Endometrium (tissue), 2 donors: ENCODE measurements around the gene CYP3A5.
"Not testable (repeated sequence)": the region's sequence is repeated elsewhere in the genome, so short reads cannot be mapped to it uniquely, and the experiment has no call there.

Experiments
- FAIRE-seq: peaks from 2 replicates; lab custom pipeline; 2012; peaks lifted over from hg19 to GRCh38; lab: Jason Lieb, UNC
- donor health status: control.
- donor health status: control.

The CYP3A5 gene

DNA sequence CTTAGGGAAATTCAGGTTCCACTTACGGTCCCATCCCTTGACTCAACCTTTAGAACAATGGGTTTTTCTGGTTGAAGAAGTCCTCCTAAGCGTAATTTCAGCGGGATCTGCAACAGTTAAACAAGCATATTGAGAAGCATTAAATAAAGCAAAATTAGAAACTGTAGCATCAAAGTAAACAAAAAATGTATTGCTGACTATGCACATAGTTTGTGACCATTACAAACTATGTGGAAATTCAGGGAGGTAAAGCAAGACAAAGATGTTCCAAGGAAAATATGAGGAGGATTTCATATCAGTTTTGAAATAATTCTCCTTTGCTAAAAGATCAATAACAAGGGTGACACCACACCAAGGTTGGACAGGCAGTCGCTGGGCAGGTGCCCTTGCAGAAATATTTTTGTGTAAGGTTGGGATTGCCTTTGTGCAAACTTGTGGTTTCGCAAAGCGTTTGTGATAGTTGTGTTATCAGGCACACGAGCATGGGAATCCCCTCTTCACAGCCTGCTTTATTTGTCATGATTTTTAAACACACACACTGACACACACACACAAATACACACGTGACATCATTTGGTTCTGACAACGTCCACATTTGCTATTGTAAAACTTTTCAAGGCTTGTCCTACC lies 5.4 kb upstream of the CYP3A5 start:
- FAIRE-seq = no peak

DNA sequence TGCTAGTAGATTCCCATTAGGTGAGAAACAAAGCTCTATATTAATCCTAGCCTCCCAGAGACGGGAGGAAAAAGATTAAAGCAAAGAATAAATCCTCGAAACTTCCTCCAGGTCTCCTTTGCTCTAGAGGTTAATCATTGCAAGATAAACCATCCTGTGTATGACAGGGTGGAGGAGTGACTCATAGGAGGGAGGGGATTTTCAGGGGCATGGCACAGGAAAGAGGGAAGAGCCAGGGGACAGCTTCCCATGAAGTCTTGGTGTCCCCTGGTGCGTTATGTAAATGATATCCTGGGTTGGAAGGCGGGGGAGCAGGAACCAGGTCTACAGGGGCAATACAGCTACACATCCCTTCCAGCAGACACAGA lies 780 bp downstream of the CYP3A5 start:
- no peak for FAIRE-seq

DNA sequence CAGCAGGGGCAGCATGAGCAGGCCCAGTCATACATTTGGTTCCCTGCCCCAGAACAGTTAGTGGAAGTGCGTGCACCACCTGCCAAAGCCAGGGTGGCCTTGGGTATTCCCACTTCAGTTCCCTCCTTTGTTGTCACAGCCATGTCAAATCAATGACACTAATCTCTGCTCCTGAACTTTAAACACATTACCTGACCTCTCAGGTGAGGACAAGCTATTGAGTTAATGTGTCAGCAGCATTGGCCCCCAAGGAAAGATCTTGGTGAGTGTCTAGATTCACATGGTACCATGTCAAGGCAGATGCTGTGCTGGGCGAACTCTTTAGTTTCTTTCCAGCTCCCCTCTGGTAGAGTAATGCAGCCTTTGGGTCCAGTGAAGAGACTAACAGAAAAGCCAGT lies 2.1 kb downstream of the CYP3A5 start:
- no peak for FAIRE-seq

DNA sequence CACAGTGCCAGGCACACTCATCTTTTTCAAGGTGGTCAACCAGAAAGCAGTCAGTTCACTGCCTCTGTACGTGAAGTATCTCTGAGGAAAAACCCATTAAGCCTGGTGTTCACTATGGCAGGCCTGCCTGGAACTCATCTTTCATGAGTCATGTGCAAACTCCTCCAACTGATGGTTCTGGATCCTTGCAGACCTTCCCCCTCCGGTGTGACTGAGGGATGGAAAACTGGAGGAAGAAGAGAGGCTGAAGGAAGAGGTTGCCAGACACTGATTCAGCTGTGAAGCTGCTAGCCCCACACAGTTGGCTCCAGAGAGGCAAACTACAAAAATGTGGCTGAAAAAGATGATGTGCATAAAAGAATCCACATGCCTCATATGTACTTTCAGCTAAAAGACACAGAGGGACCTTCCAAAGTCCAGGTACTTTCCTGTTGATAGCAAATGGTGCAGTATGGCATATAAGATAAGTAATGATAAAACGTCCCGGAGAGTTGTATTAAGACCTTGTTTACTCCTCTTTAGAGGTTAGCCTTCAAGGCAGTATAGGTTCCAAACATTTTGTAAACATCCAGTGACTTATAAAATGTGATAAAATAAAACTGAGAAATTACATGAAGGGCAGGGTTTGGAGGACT lies 2.7 kb downstream of the CYP3A5 start:
- no peak for FAIRE-seq

DNA sequence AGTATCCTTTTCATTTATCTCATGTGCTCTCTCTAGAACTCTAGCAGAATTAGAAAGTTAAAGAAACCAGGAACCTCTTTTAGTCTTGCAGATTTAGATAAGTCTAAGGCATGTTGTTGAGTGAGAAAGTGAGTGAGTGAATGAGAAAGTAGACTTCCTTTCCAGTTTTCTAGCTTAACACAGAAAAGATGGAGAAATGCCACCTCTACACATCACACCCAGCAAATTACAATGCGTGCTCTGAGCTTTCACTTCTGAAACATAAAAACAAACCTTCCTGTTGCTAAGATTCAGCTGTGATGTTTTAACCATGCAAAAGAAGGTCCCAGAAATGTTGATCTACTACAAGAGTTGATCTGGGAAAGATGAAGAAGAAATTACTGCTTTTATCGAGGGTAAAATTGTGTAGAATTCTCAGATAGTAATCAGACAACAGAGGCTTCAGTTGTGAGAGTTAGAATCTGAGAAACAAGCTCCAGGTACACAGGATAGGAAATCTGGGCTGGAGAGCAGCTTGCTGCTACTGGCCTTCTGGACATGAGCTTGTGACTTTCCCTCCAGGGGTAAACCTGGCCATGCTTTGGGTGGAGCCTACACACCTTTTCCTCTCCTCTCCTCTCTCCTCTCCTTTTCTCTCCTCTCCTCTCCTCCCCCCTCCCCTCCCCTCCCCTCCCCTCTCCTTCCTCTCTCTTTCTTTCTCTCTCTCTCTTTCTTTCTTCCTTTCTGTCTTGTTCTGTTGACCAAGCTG lies 4.6 kb downstream of the CYP3A5 start:
- FAIRE-seq = no peak

DNA sequence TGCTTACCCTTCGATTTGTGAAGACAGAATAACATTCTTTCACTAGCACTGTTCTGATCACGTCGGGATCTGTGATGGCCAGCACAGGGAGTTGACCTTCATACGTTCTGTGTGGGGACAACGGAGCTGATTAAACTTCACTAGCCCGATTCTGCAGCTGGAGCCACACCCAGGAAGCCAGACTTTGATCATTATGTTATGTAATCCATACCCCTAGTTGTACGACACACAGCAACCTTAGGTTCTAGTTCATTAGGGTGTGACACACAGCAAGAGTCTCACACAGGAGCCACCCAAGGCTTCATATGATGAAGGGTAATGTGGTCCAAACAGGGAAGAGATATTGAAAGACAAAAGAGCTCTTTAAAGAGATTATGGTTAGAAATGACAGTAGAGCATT lies 7.2 kb downstream of the CYP3A5 start:
- FAIRE-seq = no peak

DNA sequence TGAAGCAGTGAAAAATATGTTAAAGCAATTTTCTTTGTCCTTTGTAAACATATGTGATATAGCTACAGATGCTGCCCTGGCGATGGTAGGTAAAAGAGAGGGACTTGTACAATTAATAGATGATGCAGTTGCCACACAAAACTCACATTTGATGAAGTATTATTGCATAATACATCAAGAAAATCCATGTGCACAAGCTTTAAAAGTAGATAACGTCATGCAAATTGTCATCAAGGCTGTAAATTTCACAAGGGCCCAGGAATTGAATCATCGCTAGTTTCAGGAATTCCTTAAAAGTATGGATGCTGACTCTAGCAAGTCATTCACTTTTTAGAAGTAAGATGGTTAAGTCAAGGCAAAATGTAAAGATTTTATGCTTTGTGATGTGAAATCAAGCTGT lies 10.0 kb downstream of the CYP3A5 start:
- no peak for FAIRE-seq

DNA sequence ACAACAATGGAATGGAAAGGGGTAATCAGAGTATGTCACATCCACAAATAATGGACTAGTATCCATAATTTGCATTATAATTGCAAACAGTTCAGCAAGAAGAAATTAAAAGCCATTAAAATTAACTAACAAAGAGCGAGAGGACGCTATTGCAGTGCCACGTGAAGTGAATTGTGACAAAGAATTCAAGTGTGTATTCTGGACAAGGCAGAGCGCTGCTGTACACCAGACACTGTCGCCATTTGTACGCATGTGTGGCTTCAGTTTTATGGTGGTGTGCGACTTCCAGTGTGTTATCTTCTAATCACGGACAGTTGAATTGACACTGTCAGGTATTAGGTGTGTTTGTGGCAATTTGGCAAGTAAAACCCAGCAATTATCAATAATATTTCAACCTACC lies 11.3 kb downstream of the CYP3A5 start:
- FAIRE-seq = no peak

DNA sequence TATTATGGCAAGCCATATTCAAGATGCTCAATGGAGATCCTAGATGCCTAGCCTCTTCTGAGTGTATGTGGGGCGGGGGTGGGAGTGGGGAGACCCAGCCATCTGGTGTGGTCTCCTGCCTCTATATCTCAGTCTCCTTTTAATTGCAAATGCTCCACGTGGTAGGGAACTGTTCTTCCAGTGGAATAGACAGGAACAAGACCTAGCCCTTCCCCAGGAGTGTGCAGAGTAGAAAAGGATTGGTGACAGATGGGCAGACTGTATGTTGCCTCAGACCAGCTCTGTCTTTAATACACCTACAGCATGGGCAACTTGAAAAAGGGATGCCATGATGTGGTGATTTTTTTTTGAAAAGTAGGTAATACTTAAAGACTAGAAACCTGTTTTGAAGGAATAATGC lies 12.6 kb downstream of the CYP3A5 start:
- FAIRE-seq = no peak

DNA sequence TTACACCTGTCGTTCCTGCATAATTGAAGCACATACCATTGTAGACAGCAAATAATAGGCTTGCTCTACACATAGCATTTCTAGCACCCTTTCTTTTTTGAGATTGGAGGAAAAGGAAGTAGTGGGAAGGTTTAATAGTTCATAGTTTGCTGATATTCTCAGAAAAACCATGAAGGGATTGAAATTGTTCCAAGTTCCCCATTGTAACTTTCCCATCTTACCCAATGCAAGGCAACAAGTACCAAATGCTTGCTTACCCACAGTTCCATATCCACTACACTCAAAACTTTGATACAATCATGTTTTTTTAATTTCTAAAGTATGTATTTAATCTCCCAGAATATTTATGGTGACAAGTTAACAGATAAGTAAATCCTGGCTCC lies 13.8 kb downstream of the CYP3A5 start:
- no peak for FAIRE-seq

DNA sequence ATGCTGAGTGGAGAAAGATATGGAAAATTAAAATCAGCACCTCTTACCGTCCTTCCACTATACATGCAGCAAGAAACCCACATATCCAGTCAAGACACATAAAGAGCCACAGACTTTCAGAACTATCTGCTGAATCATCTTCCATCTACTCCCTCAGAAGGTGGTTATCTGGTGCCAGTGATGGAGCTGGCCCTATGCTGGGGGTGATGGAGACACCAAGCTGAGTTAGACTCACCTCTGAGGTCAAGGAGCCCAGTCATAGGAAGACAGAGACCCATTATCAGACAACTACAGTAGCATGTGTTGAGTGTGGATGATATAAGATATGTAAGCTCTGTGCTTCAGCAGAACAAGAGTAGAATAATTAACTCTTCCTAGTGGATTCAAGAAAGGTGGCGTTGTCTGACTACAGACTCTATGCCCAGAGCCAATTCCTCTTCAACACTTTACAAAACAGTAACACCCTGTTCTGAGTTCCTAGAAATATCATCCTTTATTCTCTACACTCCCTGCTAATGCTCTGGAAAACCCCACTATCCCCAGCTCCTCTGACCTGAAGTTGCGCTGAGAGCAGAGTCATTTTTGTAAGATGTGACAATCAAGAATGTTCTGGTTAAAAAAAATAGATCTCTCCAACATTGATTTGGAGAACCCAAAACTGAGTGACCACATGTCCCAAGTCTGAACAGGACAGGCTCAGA lies 14.3 kb downstream of the CYP3A5 start:
- FAIRE-seq = no peak

DNA sequence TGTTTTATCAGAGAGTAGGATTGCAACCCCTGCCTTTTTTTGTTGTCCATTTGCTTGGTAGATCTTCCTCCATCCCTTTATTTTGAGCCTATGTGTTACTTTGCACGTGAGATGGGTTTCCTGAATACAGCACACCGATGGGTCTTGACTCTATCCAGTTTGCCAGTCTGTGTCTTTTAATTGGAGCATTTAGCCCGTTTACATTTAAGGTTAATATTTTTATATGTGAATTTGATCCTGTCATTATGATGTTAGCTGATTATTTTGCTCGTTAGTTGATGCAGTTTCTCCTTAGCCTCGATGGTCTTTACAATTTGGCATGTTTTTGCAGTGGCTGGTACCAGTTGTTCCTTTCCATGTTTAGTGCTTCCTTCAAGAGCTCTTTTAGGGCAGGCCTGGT lies 21.9 kb downstream of the CYP3A5 start:
- not testable (repeated sequence) for FAIRE-seq

DNA sequence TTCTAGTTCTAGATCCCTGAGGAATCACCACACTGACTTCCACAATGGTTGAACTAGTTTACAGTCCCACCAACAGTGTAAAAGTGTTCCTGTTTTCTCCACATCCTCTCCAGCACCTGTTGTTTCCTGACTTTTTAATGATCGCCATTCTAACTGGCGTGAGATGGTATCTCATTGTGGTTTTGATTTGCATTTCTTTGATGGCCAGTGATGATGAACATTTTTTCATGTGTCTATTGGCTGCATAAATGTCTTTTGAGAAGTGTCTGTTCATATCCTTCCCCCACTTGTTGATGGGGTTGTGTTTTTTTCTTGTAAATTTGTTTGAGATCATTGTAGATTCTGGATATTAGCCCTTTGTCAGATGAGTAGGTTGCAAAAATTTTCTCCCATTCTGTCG lies 25.2 kb downstream of the CYP3A5 start:
- not testable (repeated sequence) for FAIRE-seq

DNA sequence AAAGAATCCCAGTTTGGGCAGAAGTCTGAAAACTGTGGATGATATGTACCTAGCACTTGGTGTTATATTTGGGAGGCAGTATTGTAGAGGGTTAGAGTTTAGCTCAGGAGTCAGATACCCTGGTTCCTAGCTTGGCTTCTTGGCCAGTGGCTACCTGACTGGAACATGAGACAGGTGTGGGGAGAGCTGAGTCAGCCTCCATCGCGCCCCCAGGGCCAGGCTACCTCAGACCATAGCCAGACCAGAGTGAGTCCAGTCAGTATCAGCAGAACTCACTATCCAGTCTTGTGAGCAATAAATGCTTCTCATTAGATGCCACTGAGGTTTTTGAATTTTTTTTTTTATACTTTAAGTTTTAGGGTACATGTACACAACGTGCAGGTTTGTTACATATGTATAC lies 26.0 kb downstream of the CYP3A5 start:
- FAIRE-seq = no peak

DNA sequence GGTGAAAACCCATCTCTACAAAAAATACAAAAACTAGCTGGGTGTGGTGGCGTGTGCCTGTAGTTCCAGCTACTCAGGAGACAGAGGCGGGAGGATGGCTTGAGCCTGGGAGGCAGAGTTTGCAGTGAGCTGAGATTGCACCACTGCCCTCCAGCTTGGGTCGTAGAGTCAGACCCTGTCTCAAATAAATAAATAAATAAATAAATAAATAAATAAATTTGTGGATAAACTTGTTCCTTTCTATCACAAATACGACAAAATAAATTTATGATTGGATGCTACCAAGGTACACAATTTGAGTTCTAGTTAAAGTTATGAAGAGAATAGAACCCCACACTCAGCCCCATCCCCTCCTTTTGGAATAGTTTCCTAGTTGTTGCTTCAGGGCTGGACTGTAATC lies 26.5 kb downstream of the CYP3A5 start:
- FAIRE-seq = not testable (repeated sequence)

DNA sequence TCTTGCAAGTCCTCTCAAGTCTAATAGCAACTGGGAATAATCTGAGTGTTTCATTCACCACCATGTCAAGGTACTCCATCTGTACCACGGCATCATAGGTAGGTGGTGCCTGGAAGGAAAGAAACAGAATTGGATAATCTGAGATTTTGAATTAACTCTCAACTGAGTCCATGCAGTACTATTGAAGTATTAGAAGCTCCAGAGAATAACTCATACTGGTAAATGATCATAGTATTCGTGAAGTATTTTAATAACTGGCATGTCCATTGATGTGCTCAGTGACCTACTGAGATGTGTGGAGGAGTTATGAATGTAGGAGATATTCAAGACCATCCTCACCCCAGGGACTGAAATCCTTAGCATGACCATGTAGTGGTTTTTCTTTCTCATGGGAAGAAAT lies 27.1 kb downstream of the CYP3A5 start:
- no peak for FAIRE-seq

DNA sequence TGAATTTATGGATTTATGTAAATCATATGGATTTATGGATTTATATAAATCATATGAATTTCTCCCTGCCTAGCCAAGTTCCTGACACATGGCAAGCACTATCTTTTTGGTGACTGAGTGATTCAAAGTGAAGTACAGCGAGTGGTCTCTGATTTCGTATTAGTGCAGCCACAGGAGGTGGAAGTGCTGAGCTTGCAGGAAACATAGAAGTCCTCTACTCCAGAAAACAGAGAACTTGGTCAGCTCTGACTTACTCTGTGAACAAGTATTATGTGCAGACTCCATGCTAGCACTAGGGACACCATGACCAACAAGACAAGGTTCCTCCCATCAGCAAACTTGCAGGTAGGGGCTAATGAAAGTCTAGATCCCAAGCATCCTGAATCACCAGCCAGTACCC lies 28.5 kb downstream of the CYP3A5 start:
- no peak for FAIRE-seq

DNA sequence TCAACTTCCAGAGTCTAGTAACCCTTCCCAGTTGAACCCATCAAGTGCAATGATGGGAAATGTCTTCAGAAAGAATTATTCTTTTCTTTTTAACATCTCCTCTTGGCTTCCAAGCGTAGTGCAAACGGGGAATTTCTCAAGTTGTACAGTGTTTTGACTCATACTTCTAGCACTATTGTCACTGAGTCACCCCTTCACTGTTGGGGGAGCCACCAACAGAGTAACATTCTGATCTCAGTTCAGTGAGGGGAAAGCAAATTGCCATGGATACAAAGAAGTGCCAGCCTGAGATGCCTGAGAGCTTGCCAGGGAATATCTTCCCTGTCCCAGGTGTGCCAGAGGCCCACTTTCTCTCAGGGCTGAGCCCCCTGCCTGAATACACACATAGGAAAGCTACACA lies 31.0 kb downstream of the CYP3A5 start:
- no peak for FAIRE-seq

DNA sequence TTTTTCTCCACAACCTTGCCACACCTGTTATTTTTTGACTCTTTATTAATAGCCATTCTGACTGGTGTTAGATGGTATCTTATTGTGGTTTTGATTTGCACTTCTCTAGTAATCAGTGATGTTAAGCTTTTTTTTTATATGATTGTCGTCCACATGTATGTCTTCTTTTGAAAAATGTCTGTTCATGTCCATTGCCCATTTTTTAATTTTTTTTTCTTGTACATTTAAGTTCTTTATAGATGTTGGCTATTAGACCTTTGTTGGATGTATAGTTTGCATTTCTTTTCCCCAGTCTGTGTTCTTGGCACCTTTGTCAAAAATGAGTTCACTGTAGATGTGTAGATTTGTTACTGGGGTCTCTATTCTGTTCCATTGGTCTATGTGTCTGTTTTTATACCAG lies 34.2 kb downstream of the CYP3A5 start:
- no peak for FAIRE-seq

DNA sequence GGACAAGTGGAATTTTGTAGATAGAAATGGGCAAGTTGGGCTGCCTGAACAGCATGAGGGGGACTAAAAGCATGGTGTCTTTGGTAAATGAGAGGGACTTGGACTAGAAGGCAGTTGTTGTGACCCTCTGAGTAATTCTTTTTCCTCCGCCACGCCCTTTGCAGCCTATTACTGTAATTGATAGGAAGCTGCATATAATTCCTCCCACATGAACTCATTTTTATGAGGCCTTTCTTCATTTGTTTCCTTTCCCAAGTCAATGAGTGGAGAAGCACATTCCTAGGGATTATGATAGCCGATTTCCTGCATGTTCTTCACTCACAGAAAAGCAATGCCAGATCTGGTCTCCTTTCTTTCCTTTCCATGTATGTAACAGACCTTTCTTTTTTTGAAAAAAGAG lies 35.4 kb downstream of the CYP3A5 start:
- no peak for FAIRE-seq

DNA sequence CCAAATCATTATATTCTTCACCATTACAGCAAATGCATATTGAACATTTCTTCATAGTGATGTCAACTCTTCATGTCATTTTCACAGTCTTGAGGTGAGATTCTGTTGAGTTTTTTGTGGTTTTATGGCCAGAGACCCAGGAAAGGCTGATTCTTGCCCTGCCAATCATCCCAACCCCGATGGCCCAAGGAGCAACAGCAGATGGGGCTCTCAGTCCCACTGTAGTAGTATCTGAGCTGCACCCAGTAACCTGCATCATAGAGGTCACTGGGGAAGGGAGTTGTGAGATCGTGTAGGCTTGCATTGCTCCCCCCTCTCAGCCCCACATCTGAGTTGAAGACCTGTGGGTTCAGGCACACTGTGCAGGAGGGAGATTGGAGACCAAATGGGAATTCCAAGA lies 36.3 kb downstream of the CYP3A5 start:
- FAIRE-seq = no peak

DNA sequence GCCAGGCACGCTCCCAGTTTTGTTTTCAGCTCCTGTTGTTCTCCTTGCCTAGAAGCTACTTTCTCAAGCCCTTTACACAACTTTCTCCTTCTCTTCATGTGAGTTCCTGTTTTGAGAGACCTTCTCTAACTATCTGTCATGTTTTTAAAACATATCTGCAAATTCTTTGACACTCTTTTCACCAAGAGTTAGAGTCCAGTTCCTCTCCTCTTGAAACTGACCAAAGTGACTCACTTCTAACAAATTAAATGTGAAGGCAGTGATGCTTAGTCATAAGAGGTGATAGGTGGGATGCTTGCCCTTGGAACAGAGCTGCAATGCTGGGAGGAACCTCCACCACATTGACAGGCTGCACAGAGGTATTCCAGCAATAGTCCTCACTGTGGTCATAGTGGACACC lies 37.8 kb downstream of the CYP3A5 start:
- FAIRE-seq = no peak

DNA sequence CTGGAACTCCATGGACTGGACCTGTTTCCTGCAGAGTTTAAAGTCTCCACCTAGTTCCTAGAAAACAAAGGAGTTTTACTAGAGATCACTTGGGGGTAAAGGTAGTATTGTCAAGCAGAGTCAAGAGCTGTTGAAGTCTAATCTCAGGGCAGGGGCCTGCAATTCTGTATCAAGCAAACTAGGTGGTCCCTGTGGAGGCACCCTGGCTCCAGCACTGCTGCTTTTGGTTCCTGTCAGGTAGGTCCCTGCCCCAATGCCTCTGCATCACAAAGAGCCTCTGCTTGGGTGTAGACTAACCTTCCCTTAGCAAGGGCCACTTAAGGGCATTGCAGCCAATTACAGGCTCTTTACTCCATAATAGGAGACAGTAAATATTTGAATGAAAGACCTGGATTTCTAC lies 40.5 kb downstream of the CYP3A5 start:
- no peak for FAIRE-seq
